GM13976 (cell line): ENCODE measurements around the gene CRISP2.

Experiments
- DNase-seq: peaks from one replicate; pipeline ENCODE4 v3.0.0; 2012; ENCODE audit warnings: low spot score
- in situ Hi-C: fragments of 300-500 bp; cut with MboI; formaldehyde crosslinking; loops from one replicate; pipeline ENCODE4 v1.12.0; 2022; ENCODE audit warnings: low sequenced_read_pairs, mixed read lengths, inconsistent platforms; ENCODE audit not compliant: unreplicated experiment
- TF ChIP-seq, protein P1 (sequence below): IDR thresholded peaks from 2 replicates; pipeline ENCODE4 v1.5.1; 2012; ENCODE audit warnings: borderline replicate concordance, mild to moderate bottlenecking; ENCODE audit not compliant: insufficient read depth; ENCODE audit errors: extremely low read depth, missing control alignments, control extremely low read depth

Gene CRISP2, protein sequence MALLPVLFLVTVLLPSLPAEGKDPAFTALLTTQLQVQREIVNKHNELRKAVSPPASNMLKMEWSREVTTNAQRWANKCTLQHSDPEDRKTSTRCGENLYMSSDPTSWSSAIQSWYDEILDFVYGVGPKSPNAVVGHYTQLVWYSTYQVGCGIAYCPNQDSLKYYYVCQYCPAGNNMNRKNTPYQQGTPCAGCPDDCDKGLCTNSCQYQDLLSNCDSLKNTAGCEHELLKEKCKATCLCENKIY

DNA sequence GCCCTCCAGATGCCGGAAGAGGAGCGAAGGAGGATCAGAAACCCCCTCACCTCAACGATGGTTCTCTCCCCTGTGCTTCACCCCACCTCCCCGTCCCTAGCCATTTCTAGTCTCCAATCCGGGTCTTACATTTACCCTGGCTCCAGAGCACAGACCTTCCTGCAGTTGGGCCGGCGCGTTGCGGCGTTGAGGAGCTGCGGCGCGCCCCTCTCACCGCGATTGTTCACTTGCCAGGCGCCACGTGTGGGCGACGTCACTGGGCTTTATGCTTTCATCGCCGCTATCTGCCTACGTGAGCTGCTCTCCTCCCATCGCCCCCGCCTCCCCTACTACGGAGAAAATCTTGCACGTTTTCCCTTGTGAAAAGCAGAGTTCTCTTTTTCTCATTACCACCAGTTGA is at the start of gene CRISP2:
Gene CRISP2 (minus strand): TSS at position 198 of the 400 bp plus-strand sequence. CDS start 4,347 bp downstream, outside the sequence.
- in situ Hi-C loops: no loop called here
- TF ChIP-seq, protein P1, sequence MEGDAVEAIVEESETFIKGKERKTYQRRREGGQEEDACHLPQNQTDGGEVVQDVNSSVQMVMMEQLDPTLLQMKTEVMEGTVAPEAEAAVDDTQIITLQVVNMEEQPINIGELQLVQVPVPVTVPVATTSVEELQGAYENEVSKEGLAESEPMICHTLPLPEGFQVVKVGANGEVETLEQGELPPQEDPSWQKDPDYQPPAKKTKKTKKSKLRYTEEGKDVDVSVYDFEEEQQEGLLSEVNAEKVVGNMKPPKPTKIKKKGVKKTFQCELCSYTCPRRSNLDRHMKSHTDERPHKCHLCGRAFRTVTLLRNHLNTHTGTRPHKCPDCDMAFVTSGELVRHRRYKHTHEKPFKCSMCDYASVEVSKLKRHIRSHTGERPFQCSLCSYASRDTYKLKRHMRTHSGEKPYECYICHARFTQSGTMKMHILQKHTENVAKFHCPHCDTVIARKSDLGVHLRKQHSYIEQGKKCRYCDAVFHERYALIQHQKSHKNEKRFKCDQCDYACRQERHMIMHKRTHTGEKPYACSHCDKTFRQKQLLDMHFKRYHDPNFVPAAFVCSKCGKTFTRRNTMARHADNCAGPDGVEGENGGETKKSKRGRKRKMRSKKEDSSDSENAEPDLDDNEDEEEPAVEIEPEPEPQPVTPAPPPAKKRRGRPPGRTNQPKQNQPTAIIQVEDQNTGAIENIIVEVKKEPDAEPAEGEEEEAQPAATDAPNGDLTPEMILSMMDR: no peak
- DNase-seq: no peak

DNA sequence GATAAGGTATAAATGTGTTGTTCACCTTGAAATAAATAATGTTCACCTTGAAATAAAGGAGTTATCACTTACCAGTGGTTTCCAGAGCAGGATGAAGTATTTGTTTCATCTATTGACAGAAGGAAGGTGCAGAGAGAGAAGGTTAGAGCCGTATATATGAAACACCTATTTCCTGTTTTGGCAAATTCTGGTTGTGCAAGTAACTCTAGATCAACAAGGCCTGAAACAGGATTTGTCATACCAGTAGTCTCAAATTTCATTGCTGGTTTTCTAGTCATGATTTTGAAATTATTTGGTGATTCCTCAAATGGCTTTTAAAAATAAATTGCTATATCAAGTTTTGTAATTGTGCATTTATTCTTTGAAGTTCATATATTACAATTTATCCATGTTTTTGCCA is 30.9 kb upstream of the CRISP2 start, which contains the start of gene CRISP3:
Gene CRISP3 (minus strand): TSS at position 130 of the 400 bp plus-strand sequence. CDS start 21 bp downstream, at position 109.
- in situ Hi-C loops: no loop called here
- DNase-seq: no peak
- TF ChIP-seq, protein P1: no peak

DNA sequence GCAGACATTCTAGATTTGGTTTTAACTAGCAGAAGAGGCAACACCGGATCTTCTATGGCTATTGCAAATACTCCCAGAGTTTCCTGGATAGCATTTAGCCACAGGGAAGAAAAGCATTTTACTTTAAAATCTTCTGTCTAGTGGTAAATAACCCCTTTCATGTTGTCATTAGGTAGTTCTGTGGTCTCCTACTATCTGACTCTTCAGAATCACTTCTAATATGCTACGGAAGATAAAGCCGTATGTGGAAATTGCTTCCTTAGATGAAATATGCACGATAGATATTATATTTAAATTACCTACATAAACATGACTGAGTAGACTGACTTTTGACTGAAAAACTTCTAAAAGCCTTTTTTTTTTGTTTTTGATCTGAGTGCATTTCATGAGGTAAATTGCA is 30.1 kb upstream of the CRISP2 start:
- in situ Hi-C loops: no loop called here
- no peak for DNase-seq
- TF ChIP-seq, protein P1: no peak

DNA sequence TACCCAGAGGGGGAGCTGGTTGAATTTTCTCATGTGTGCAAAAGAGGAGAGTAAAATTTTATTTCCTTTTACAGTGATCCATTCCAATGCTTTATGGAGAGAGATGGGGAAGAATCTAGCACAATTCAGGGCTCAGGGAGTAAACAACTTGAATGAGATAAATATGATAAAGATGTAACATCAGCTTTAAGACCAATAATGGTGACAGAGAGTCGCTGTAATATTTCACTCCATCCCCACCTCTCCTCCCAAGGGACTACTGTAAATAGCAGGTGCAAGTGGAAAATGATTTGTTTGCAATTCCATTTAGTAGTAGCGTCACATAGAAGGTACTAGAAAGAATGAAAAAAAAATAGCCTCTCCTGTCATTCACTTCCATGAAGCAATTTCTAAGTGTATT is 26.1 kb upstream of the CRISP2 start:
- no peak for DNase-seq
- TF ChIP-seq, protein P1: no peak

DNA sequence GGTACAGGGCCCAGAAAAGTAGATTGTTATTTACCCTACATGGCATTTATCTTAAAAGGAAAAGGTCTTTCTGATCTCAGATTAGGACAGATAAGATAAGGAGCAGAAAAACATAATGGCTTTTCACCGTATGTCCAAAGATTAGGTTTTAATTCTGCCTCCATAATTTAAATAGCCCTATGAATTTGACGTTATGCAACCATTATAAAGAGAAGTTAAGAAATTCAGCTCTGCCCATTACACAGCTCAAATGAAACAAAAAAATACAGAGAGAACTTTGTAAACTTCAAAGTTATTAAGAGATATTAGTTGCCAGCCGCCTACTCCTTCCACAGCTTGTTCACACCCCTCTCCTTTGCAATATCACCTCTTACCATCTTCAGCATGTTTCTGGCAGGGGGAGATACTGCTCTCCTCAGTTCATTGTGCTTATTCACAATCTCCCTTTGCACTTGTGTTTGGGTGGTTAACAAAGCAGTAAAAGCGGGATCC is 22.7 kb upstream of the CRISP2 start:
- TF ChIP-seq, protein P1: no peak
- DNase-seq: no peak
- in situ Hi-C loops: no loop called here

More for the DNA sequence above, 26.1 kb upstream of the CRISP2 start:
- in situ Hi-C loops: no loop called here

DNA sequence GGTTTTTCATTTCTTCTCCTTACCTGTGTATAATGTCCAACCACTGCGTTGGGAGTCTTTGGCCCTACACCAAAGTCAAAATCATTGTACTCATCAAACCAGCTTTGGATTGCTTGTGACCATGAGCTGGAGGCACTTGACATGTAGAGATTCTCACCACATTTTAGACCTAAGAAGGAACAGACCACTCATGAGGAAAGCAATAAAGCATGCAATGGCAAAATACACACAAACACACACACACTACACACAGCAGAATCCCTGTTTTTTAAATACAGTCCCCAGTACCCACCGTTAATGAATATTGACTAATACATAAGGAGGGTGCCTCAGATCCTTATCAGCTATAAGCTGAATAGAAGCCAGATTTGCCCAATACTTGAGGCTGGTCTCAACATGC is 20.3 kb upstream of the CRISP2 start:
- no peak for DNase-seq
- TF ChIP-seq, protein P1: no peak
- in situ Hi-C loops: no loop called here

DNA sequence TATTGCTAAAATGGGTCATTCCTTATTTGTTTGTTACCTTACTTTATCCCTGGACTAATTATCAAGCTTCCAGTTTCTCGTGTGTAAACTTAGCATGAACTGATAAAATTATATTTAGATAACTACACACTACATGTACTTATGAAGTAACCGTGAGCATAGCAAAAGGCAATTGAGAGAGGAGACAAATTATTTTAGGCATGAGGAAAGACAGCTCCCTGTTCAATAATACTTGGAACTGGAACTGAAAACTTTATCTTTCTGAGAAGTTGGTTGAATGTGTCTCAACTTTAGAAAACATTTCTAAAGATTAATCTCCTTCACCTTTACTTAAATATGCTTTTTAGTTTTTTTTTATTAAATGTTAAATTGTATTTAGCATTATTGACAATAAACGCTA is 19.4 kb upstream of the CRISP2 start:
- no peak for DNase-seq
- TF ChIP-seq, protein P1: no peak
- in situ Hi-C loops: no loop called here
